Activated CD8-positive, alpha-beta memory T cell treated with anti-CD3 and anti-CD28 coated beads for 36 hours (primary cell): ENCODE data around the gene ZNHIT1. TPM values are rescaled to one million over a fixed set of nuclear protein-coding genes. Genes with fewer than 3 reads are reported as not detected.

Experiments used
- CTCF ChIA-PET: fragments of 350-600 bp; sonication (Branson Sonifier 250); formaldehyde crosslinking; loops from one replicate; lab custom pipeline; 2021; ENCODE audit warnings: antibody characterized with exemption; lab: Charles Lee
- POLR2A ChIA-PET: fragments of 350-600 bp; sonication (Branson Sonifier 250); formaldehyde crosslinking; loops from one replicate; lab custom pipeline; 2021; ENCODE audit warnings: antibody characterized with exemption; lab: Charles Lee
- total RNA-seq, 2 experiments: library from RNA; stranded (reverse); gene quantifications; one replicate each; pipeline ENCODE4 v1.2.3, GENCODE V29; 2021

Gene ZNHIT1
- total RNA-seq, 2 experiments from 2014 or later, result 46.7 to 52.7 TPM

- ChIA-PET CTCF (interaction anchor here (1.4 to 1.9 kb wide), 2 partner anchors 10 to 48 kb away, joined by 10 read pairs; partner anchors contain the start of gene FIS1), POLR2A (no interaction called here)
Measured at GRCh38 chr7:101234636-101235035, 16.7 kb downstream of the ZNHIT1 start.

DNA sequence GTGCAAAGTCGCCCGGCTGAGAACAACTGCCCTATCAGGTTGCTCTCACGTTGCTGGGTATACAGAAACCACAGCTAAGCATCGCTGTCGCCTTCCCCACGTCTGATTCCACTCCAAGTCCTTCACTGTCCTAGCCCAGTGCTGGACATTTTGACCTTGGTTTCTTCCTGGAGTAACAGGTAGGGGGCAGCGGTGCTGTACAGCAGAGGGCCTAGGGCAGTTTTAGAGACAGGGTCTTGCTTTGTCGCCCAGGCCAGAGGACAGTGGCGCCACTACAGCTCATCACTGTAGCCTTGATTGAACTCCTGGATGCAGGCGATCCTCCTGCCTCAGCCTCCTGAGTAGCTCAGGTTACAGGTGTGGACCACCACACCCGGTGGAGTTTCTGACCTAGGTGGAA, 17.1 kb downstream of the ZNHIT1 start:
- ChIA-PET POLR2A (interaction anchor here (0.6 kb wide), 1 partner anchor 17 kb away, joined by 3 read pairs; the partner anchor contains the start of gene ZNHIT1), CTCF (interaction anchor here (1.4 to 1.9 kb wide), 2 partner anchors 9 to 48 kb away, joined by 10 read pairs; partner anchors contain the start of gene FIS1)

- POLR2A ChIA-PET, result interaction anchor here (0.6 kb wide), 1 partner anchor 18 kb away, joined by 3 read pairs; the partner anchor contains the start of gene ZNHIT1
Measured at GRCh38 chr7:101235522-101235921, 17.6 kb downstream of the ZNHIT1 start.

GRCh38 chr7:101236292-101236835, 18.4 kb downstream of the ZNHIT1 start:
- POLR2A ChIA-PET, result no interaction called here
- CTCF ChIA-PET, result interaction anchor here (1.3 to 1.9 kb wide), 2 partner anchors 8 to 46 kb away, joined by 5 to 10 read pairs; partner anchors contain the start of gene FIS1

More at GRCh38 chr7:101235522-101235921, 17.6 kb downstream of the ZNHIT1 start:
- CTCF ChIA-PET, result interaction anchor here (1.4 to 1.9 kb wide), 2 partner anchors 9 to 48 kb away, joined by 10 read pairs; partner anchors contain the start of gene FIS1

DNA sequence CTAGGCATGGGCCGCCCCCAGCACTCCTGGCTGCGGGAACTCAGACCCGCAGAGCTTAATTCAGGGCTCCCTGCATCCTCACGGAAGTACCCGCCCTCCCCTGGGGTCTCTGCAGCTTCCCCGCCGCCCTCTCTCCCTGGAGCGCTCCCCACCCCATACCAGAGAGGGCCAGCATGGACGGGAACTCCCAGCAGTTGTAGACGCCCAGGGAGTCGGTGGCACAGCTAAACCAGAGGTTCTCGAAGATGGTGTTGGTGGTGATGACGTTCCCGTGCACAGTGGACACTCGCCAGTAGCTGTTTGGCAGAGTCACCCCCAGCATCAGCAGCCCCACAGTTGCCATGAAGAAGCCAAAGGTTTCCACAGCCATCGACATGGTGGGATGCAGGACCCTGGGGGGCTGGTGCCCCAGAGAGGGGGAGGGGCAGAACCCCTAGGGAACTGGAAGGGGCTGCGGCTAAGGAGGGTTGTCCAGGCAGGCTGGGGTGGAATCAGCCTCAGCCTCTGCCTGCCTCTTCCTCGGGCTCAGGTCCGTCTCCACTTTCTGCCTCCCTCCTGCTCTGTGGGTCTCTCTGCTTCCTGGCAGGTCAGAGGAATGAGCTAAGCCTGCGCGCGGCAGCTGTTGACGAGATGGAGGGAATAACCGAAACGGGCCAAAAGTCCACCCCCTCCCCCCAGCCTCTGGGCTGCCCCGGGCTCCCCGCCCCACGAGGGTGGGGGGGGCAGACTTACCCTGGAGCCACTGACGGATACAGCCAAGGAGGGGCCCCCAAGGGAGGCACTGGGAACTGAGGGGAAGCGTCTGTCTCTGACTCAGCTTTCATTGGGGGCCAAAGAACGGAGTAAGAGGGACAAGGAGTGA, 19.5 kb downstream of the ZNHIT1 start, which contains the start of gene CLDN15:
Gene CLDN15 (minus strand): TSS at position 597 of the 862 bp plus-strand sequence. CDS start 221 bp downstream, at position 376.
- ChIA-PET CTCF (interaction anchor here (0.6 to 1.3 kb wide), 2 partner anchors 45 to 143 kb away, joined by 3 to 5 read pairs; no protein-coding TSS in a partner anchor), POLR2A (no interaction called here)

DNA sequence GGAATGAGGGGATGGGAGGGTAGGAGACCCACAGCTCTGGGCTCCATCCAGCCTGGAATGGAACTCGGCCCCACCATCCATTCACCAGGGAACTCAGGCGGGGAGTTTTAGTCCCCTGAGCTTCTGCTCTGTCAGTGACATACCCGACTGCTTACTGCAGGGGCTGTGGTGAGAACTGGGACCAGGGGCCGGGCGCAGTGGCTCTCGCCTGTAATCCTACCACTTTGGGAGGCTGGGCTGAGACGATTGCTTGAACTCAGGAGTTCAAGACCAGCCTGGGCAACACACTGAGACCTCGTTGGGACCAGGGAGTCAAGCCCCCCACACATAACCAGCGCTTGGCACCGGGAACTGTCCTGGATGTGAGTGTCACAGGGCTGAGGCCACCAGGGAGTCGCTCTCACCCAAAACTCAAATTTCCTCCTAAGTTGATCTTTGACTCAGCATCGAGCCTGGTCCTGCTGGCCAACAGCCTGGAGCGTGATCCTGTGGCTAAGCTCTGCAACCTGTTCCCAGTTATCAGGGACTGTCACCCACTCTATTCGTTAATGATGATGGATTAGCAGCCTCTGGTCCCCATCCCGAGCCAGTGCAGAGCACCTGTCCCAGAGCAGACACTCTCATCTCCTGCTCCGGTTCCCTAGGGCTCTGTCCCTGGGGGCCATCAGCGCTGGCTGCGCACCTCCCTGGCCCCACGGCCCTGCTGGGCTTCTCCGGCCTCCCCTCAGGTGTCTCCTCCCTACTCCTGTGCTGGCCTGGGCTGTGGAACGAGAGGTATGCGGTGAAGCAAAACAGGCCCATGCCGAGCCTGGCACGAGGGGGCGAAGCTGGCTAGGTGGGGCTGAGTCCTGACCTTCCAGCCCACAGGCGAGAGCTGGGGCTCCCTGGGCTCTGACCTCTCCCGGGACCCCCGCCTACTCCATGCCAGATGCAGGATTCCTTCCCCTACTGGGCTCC, 20.5 kb downstream of the ZNHIT1 start:
- POLR2A ChIA-PET, result interaction anchor here (0.6 kb wide), 1 partner anchor 13 kb away, joined by 3 read pairs; no protein-coding TSS in a partner anchor
- CTCF ChIA-PET, result interaction anchor here (0.6 kb wide), 1 partner anchor 144 kb away, joined by 3 read pairs; no protein-coding TSS in a partner anchor

GRCh38 chr7:101239191-101239950, 21.4 kb downstream of the ZNHIT1 start:
- ChIA-PET CTCF (no interaction called here), POLR2A (interaction anchor here (0.6 kb wide), 1 partner anchor 14 kb away, joined by 3 read pairs; no protein-coding TSS in a partner anchor)

DNA sequence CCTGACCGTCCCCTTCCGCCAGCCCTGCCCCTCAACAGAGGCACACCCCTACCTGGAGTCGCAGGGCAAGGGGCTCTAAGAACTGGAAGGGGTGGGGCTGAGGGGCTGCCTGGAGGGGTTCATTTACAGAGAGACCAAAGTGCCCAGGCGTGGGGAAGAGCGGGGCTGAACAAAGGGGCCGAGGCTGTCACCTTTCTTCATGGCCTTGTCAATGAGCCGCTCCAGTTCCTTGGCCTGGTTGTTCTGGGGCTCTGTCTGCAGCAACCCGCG, 21.9 kb downstream of the ZNHIT1 start:
- POLR2A ChIA-PET, result no interaction called here
- CTCF ChIA-PET, result no interaction called here

DNA sequence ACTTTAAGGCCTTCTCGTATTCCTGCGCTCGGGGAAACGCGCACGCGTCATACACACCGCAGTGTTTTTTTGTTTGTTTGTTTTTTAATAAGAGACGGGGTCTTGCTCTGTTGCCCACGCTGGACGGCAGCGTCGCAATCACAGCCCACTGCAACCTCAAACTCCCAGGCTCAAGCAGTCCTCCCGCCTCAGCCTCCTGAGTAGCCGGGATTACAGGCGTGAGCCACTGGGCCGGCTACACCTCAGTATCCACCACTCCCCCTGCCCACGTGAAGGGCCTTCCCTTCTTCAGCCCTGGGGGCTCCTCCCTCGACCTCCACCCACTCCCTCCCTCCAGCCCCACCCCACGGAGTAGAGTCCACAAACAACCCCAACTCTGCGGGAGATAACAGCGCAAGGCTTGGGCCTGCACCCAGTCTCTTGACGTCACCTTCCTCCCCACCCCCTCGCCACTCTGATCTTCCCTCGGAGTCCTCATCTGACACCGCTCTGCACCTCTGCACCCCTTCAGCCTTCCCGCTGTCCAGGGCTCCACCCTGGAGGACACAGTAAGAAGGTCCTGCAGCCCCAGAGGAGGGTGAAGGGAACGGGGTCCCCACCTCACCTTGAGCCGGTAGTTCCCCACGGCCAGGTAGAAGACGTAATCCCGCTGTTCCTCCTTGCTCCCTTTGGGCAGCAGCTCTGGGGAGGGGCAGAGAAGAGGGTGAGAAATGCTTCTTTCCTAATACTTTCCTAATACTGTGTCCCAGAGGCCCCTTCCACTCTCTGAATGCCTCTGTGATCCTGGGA, 22.5 kb downstream of the ZNHIT1 start:
- ChIA-PET CTCF (interaction anchor here (0.6 kb wide), 1 partner anchor 96 kb away, joined by 7 read pairs; no protein-coding TSS in a partner anchor), POLR2A (interaction anchor here (0.6 kb wide), 1 partner anchor 30 kb away, joined by 3 read pairs; no protein-coding TSS in a partner anchor)

DNA sequence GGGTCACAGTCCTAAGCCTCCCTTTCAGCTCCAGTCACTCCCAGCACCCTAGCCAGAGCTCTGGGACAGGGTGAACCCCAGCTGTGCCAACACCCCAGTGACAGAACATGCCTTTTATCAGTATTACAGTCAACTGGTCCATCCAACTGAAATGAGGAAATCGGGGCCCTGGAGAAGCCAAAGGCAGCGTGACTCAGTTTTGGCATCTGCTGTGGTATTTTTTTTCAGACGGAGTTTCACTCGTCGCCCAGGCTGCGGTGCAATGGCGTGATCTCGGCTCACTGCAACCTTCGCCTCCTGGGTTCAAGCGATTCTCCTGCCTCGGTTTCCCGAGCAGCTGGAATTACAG, 23.0 kb downstream of the ZNHIT1 start:
- ChIA-PET CTCF (no interaction called here), POLR2A (interaction anchor here (0.6 kb wide), 2 partner anchors 11 to 31 kb away, joined by 3 to 9 read pairs; no protein-coding TSS in a partner anchor)

DNA sequence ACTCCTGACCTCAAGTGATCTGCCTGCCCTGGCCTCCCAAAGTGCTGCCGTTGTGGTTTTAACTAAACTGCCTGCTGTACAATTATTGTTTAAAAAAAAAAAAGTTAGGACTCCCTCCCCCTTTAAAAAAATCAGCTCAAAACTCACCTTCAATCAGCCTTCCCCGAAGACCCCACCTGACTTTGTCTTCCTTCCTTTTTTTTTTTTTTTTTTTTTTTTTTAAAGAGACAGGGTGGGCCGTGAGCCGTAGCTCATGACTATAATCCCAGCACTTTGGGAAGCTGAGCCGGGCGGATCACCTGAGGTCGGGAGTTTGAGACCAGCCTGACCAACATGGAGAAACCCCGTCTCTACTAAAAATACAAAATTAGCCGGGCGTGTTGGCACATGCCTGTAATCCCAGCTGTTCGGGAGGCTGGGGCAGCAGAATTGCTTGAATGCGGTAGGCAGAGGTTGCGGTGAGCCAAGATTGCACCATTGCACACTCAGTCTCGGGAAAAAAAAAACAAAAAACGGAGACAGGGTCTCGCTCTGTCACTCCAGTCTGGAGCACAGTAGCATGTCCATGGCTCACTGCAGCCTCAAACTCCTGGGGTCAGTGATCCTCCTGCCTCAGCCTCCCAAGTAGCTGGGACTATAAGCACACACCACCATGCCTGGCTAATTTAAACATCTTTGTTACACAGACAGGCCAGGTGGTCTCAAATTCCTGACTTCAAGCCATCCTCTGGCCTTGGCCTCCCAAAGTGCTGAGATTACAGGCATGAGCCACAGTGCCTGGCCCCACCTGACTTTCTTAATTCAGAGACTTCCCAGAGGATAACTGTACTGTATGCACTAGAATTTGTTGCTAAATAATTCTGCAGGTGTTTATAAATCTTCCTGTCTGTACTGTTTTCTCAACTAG, 23.7 kb downstream of the ZNHIT1 start:
- POLR2A ChIA-PET, result interaction anchor here (0.6 kb wide), 2 partner anchors 10 to 32 kb away, joined by 3 to 9 read pairs; no protein-coding TSS in a partner anchor
- CTCF ChIA-PET, result interaction anchor here (0.7 kb wide), 1 partner anchor 215 kb away, joined by 3 read pairs; no protein-coding TSS in a partner anchor

- ChIA-PET POLR2A (interaction anchor here (0.7 to 2.1 kb wide), 2 partner anchors 26 to 354 kb away, joined by 3 to 19 read pairs; partner anchors contain the start of genes PLOD3, UFSP1 and ZNHIT1), CTCF (interaction anchor here (0.5 to 4.6 kb wide), 18 partner anchors 8 to 431 kb away, joined by 3 to 36 read pairs (median 3); partner anchors contain the start of genes PLOD3 and ZNHIT1)
Measured at GRCh38 chr7:101243646-101244374, 25.8 kb downstream of the ZNHIT1 start.

GRCh38 chr7:101244375-101245146, 26.6 kb downstream of the ZNHIT1 start, which contains the start of gene FIS1:
Gene FIS1, minus strand, starts transcription at chr7:101245081. Its CDS starts 77 bp downstream, at chr7:101245004.
- CTCF ChIA-PET, result interaction anchor here (0.5 to 4.6 kb wide), 13 partner anchors 8 to 104 kb away, joined by 3 to 36 read pairs (median 4); partner anchors contain the start of genes PLOD3 and ZNHIT1
- POLR2A ChIA-PET, result interaction anchor here (0.7 to 2.1 kb wide), 4 partner anchors 27 to 355 kb away, joined by 3 to 19 read pairs (median 4); partner anchors contain the start of genes PLOD3, TRIM56, UFSP1 and ZNHIT1
